HG03025 (cell line): ENCODE measurements around the gene SGK1.

Experiments used
- ATAC-seq: cut with Tn5 transposase; IDR thresholded peaks from one replicate; pipeline ENCODE4 v1.9.1; 2021; ENCODE audit warnings: mild to moderate bottlenecking, moderate library complexity; ENCODE audit not compliant: unreplicated experiment, low FRiP score

The SGK1 gene

DNA sequence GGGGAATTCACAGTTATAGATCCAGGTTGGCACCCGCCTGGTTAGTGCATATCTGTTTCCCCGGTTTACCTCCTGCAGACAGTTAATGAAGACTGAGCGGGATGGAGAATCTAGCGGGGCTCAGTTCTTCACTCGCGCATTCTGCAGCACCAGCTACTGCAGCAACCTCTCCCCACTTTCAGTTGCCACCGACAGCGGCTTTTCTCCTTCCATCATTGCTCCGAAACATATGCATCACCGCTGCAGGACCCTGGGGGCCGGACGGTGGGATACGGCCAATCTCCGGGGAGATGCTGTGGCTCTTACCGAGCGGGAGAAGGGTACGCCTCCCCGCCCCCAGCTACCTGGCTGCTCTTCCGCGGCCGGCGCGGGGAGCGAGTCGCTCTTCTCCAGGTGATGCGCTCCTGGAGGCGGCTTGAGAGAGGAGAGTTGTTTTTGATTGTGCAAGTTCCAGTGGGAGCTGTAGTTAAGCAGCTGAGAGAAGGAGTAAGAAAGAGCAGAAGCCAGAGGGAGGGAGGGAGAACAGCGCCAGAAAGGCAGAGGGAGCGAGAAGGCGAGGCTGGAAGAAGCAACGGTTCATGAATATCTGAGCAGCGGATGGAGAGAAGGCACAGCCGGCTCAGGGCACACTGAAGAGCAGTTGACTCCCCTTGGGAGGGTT lies at the start of gene SGK1:
Gene SGK1, minus strand, starts transcription at position 642 of the 661 bp plus-strand sequence. CDS start 652 bp downstream, outside the sequence.
- ATAC-seq, result no peak

GRCh38 chr6:134363323-134364039 lies 45.6 kb upstream of the SGK1 start:
- no peak for ATAC-seq

DNA sequence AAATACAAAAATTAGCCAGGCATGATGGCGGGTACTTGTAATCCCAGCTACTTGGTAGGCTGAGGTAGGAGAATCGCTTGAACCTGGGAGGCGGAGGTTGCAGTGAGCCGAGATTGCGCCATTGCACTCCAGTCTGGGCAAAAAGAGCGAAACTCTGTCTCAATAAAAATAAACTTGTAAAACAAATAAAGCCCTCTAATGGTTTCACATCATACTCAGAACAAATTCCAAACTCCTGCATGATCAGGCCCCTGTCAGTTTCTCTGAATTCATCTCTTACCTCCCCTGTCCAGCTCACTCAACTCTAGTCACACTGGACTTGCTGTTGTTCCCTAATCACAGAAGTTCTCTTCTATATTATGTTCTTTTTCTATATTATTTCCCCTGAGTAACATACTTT lies 43.1 kb upstream of the SGK1 start:
- no peak for ATAC-seq

DNA sequence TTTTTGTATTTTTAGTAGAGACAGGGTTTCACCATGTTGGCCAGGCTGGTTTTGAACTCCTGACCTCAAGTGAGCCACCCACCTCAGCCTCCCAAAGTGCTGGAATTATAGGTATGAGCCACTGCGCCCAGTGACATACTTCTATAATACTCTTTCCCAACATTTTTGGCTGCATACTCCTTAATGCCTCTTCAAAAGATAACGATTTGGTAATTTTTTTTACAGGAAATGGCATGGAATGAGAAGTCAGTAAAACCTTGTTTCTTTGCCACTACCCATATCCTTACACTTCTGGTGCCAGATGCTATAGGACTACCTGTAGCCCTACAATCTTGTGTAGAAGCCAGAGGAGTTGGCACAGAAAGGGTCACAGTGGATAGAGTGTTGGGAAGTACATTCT lies 41.4 kb upstream of the SGK1 start:
- no peak for ATAC-seq

DNA sequence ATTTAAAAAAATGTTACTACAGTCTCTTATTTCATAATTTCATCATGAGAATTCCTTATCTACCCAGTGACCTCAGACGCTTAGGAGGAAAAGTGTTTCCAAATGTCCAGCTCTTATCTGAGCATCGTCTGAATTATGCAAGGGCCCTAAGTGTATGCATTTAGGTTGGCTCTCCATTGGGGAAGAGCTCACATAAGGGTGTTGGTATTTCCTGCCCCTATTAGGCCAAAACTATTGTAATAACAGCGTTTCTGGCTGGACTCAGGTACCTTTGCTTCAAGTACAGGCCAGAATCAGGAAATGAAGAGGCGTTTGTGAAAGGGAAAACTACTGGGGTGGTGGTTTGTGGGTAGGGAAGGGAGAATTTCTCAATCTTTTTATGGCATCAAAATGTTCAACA lies 40.4 kb upstream of the SGK1 start:
- no peak for ATAC-seq

DNA sequence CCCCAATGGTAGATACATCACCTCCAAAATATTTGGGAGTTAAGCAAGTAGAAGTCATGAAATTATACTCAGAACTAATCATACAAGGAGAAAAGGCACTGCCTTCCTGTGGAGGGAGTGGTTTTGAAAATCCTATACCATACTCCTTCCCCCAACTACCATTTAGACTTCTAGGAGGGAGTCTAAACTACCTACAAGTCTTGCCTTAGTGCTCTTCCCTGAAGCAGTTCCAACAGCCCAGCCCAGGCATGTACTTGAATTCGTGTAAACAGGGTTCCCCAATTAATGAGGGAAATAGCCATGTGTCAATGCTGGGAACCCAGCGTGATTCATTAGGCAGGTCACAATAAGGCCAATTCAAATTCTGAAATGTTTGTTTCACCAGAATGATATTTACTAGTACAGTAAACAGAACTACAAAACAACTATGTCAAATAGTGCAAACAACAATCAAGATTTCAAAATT lies 39.1 kb upstream of the SGK1 start:
- no peak for ATAC-seq

GRCh38 chr6:134356405-134356804 lies 38.5 kb upstream of the SGK1 start:
- ATAC-seq, result no peak

DNA sequence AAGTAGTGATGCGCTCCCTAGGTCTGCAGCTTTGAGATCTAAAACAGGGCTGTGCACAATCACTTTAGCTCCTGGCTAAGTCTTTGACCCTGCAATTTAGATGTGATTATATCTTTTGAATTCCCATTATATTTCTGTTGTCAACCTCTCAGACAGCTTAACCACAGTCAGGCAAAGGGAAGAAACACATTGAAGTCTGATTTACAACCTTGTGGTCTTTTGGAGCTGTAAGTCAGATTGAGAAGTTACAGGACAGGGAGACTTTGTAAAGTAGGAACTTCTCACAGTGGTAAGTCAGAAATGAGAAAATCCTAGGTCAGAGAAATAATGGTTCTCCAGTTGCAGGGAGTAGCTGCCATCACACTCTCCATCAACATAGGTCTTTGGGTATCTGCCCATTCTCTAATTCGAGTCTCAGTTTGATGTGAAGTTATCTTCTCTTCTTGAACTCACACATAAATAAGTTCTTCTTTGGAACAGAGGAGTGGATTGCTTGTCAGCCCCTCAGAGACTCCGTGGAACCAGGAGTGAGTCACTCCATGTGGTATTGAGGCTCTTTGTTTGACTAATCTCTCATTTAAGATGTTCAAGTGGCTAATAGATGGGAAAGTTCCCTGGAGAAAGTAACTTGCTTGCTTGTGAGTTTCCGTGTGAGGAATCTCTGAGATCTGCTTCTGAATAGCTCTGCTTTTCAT lies 35.0 kb upstream of the SGK1 start:
- no peak for ATAC-seq

- no peak for ATAC-seq
These were observed 33.9 kb upstream of the SGK1 start for GRCh38 chr6:134351615-134352474.

GRCh38 chr6:134347885-134348805 lies 30.2 kb upstream of the SGK1 start:
- no peak for ATAC-seq

GRCh38 chr6:134346932-134347545 lies 29.1 kb upstream of the SGK1 start:
- no peak for ATAC-seq

- ATAC-seq, result no peak
These were observed 27.9 kb upstream of the SGK1 start for GRCh38 chr6:134345789-134346188.

- ATAC-seq, result no peak
These were observed 25.2 kb upstream of the SGK1 start for GRCh38 chr6:134343066-134343465.

DNA sequence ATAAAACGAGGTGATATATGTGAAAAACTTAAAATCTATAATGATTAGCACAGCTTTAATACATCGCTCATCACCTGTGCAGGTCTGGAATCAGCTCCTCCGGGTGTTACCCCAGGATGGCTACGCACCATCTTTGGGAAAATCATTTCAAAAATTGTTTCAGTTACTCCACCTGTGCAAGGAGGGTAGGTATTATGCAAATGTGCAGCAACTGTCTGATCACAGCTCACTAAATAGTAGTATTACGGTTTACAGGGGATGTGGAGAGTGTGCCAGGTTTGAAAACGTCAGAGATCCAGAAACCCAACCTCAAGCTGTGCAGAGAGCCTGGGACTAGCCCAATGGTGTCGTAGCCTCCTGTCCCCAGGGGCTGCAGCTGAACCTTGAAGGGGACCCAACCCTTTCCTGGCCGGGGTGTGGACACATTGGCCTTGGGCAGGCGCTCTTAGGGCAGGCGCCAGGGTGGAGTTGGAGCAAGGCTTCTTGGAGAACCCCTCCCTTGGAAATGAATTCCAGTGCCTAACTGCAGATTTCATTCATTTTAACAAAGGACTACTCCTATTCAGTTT lies 24.2 kb upstream of the SGK1 start:
- no peak for ATAC-seq

DNA sequence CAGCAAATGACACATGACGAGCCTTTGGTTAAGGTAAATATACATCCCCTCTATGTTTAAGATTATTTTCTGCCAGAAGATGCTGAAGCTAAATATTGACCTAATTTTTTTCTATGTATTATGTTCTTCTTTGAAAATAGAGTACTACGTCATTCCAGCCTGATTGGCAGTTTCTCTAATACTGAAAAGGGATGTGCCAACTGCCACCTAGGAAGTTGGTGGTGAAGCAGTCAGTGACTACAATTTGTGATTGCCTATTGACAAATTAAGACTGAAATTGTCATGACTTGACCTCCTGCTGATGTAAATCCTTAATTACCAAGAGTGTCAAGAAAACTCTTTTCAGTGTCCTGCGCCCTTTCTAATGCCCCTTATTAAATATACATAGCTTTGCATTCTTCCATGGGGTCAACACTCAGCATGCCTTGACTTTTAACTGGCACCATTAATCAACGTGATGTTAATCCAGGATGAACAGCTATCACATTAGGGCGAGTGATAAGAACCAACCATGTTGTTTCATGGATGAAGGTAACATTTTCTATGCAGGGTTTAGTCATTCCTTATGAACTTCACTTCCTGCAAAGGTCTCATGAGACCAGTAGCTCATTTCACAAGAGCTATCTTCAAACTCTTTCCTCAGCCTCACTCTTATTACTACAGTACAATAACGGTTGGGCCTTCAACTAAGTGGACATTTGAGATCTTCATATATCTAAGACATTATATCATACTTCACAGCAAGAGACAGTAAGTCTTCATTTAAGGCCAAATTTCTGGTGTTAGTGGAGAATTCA lies 22.5 kb upstream of the SGK1 start:
- no peak for ATAC-seq

GRCh38 chr6:134339216-134339615 lies 21.3 kb upstream of the SGK1 start:
- ATAC-seq, result no peak

DNA sequence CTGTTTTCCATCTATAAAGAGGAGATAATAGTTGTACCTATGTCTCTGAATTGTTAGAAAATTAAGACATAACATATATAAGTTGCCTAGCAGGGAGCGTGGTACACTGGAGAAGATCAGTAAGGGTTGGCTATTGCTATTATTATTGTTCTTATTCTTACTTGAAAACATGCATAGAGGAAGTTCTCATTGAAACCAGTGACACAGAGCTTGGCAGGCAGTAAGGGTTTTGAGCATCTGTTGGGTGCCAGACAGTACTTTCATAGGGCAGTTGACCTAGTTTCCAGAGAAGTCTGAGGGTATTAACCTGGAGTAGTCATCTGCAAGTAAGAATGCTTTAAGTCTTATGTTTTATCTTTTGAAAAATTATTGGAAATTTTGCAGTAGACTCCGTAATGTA lies 13.3 kb upstream of the SGK1 start:
- ATAC-seq, result no peak

DNA sequence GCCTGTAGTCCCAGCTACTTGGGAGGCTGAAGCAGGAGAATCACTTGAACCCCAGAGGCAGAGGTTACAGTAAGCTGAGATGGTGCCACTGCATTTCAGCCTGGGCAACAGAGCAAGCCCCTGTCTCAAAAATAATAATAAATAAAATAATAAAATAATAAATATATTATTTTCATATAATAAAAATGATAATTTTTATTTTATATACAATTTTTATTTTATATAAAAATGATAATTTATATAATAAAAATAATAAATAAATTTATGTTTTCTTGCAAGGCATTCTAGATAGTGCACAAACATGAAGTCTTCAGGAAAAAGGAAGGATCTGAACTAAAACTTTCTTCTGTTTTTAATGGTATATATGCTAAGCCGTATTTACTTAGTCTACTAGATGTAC lies 12.6 kb upstream of the SGK1 start:
- ATAC-seq, result no peak
